ENCODE data around the gene LEMD2.

DNA sequence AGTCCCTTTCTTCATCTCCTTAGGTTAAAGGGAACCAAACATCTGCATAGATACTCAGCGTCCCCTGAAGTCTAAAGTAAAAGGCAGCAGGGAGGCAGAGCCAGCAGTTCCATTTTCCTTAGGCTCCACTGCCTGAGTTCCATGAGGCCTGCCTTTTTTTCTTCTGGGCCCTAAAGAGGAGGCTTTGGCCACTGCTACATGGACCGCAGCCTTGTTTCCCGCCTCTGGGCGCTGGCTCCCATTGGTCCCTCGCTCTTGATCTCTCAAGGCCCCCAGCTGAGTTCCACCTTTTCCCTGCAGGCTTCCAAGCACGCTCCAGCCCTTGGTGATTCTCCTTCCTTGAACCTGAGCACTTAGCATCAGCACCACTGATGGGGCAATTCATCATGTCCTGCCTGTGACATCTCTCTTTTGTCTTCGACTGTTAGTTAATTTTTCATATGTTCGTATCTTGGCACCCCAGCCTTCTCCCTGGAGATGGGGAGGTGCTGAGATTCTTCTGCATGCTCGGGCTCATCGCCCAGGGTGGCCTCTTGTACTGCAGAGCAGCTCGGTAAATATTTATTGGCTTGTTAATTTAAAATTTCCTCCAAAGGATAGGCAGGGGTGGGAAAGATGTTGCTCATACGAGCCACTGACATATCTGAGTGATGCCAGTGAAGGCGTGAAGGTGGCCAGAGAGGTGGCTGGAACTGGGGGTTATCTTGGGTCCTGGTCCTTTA is 11.5 kb upstream of the LEMD2 start:
- TF ChIP-seq GATA2 (IDR thresholded peaks at IDR 0.05; ENCODE audit: low read depth, low read length): no peak
- TF ChIP-seq GATA3 (IDR thresholded peaks at IDR 0.05; ENCODE audit: low read depth, low read length): no peak

Data from SH-SY5Y (cell line).